Immature natural killer cell (primary cell): ENCODE data around the gene LPCAT1. TPM values are rescaled to one million over a fixed set of nuclear protein-coding genes. Genes with fewer than 3 reads are reported as not detected.

Source experiments
- DNase-seq, 3 donors: peaks; one replicate each; pipeline ENCODE4 v3.0.0; 2022; ENCODE audit warnings: mixed read lengths in 1 of 3
- H3K27ac Mint-ChIP-seq, 6 donors: one replicate each; pipeline ENCODE4 v1.8.0; 2020; ENCODE audit warnings: mixed read lengths in 6 of 6, mild to moderate bottlenecking in 5 of 6, inconsistent platforms in 4 of 6, moderate library complexity in 3 of 6
- H3K27me3 Mint-ChIP-seq, 3 donors: one replicate each; pipeline ENCODE4 v1.8.0; 2020 to 2021; ENCODE audit warnings: low read depth in 3 of 3, mild to moderate bottlenecking in 3 of 3, mixed read lengths in 3 of 3, moderate library complexity in 3 of 3, inconsistent platforms in 1 of 3
- H3K36me3 Mint-ChIP-seq, 3 donors: one replicate each; pipeline ENCODE4 v1.8.0; 2020; ENCODE audit warnings: mixed read lengths in 3 of 3, inconsistent platforms in 2 of 3, mild to moderate bottlenecking in 2 of 3
- H3K4me1 Mint-ChIP-seq, 2 donors: one replicate each; pipeline ENCODE4 v1.8.0; 2020; ENCODE audit warnings: inconsistent platforms in 2 of 2, mild to moderate bottlenecking in 2 of 2, mixed read lengths in 2 of 2, moderate library complexity in 1 of 2
- H3K4me3 Mint-ChIP-seq, 5 donors: one replicate each; pipeline ENCODE4 v1.8.0; 2020; ENCODE audit warnings: mild to moderate bottlenecking in 5 of 5, mixed read lengths in 5 of 5, inconsistent platforms in 3 of 5, moderate library complexity in 3 of 5
- H3K9me3 Mint-ChIP-seq, 6 donors: one replicate each; pipeline ENCODE4 v1.8.0; 2020; ENCODE audit warnings: mild to moderate bottlenecking in 6 of 6, mixed read lengths in 6 of 6, inconsistent platforms in 4 of 6, moderate library complexity in 3 of 6
- polyA plus RNA-seq, 3 donors: library from polyadenylated mRNA; unstranded; fragments of 300-500 nt; fragmentation: Illumina TruSeq; gene quantifications; one replicate each; pipeline ENCODE4 v1.2.3, GENCODE V29; 2021

The LPCAT1 gene
- polyA plus RNA-seq, 3 donors from 2014 or later, result 107 to 255 (median 144) TPM

GRCh38 chr5:1417586-1418225, 106.1 kb downstream of the LPCAT1 start:
- Mint-ChIP-seq H3K36me3 (no peaks in the 10 kb centered on the region), H3K4me3 (no peak overlapping the region), H3K27ac (no peak overlapping the region), H3K9me3 (no peaks in the 10 kb centered on the region), H3K27me3 (peaks cover 0 to 6% (median 4%) of the 10 kb centered on the region in 3 donors), H3K4me1 (no peaks in the 10 kb centered on the region)
- DNase-seq, result no peak

GRCh38 chr5:1416856-1417469, 106.8 kb downstream of the LPCAT1 start:
- H3K36me3 Mint-ChIP-seq, result no peaks in the 10 kb centered on the region
- no peak for DNase-seq
- no peak overlapping the region for H3K27ac Mint-ChIP-seq
- no peaks in the 10 kb centered on the region for H3K9me3 Mint-ChIP-seq
- H3K4me3 Mint-ChIP-seq, result no peak overlapping the region
- peaks cover 0 to 6% (median 5%) of the 10 kb centered on the region in 3 donors for H3K27me3 Mint-ChIP-seq
- no peaks in the 10 kb centered on the region for H3K4me1 Mint-ChIP-seq

GRCh38 chr5:1415626-1416360, 108.0 kb downstream of the LPCAT1 start:
- H3K27me3 Mint-ChIP-seq, result peaks cover 0 to 6% (median 4%) of the 10 kb centered on the region in 3 donors
- no peak overlapping the region for H3K4me3 Mint-ChIP-seq
- no peak for DNase-seq
- H3K4me1 Mint-ChIP-seq, result no peaks in the 10 kb centered on the region
- H3K36me3 Mint-ChIP-seq, result no peaks in the 10 kb centered on the region
- no peak overlapping the region for H3K27ac Mint-ChIP-seq
- no peaks in the 10 kb centered on the region for H3K9me3 Mint-ChIP-seq

GRCh38 chr5:1415059-1415425, 108.7 kb downstream of the LPCAT1 start:
- no peak for DNase-seq
- Mint-ChIP-seq H3K27me3 (peaks cover 1 to 6% (median 4%) of the 10 kb centered on the region in 3 donors), H3K4me3 (no peak overlapping the region), H3K9me3 (peaks cover 0 to 1% (median 0%) of the 10 kb centered on the region in 6 donors), H3K36me3 (no peaks in the 10 kb centered on the region), H3K4me1 (no peaks in the 10 kb centered on the region), H3K27ac (no peak overlapping the region)

- Mint-ChIP-seq H3K9me3 (peaks cover 0 to 1% (median 0%) of the 10 kb centered on the region in 6 donors), H3K27ac (no peak overlapping the region), H3K4me3 (no peak overlapping the region), H3K36me3 (no peaks in the 10 kb centered on the region), H3K4me1 (no peaks in the 10 kb centered on the region), H3K27me3 (peaks cover 2 to 6% (median 4%) of the 10 kb centered on the region in 3 donors)
- no peak for DNase-seq
Measured at GRCh38 chr5:1414311-1415058, 109.3 kb downstream of the LPCAT1 start.

- DNase-seq, result no peak
- no peak overlapping the region for H3K4me3 Mint-ChIP-seq
- peaks cover 2 to 5% (median 4%) of the 10 kb centered on the region in 3 donors for H3K27me3 Mint-ChIP-seq
- no peak overlapping the region for H3K27ac Mint-ChIP-seq
- H3K36me3 Mint-ChIP-seq, result no peaks in the 10 kb centered on the region
- H3K9me3 Mint-ChIP-seq, result peaks cover 0 to 1% (median 0%) of the 10 kb centered on the region in 6 donors
- no peaks in the 10 kb centered on the region for H3K4me1 Mint-ChIP-seq
Measured at GRCh38 chr5:1413611-1414241, 110.0 kb downstream of the LPCAT1 start.

GRCh38 chr5:1413211-1413610, 110.5 kb downstream of the LPCAT1 start:
- H3K27me3 Mint-ChIP-seq, result peaks cover 2 to 4% (median 4%) of the 10 kb centered on the region in 3 donors
- H3K4me1 Mint-ChIP-seq, result no peaks in the 10 kb centered on the region
- no peak overlapping the region for H3K4me3 Mint-ChIP-seq
- DNase-seq, result no peak
- no peaks in the 10 kb centered on the region for H3K36me3 Mint-ChIP-seq
- H3K27ac Mint-ChIP-seq, result no peak overlapping the region
- H3K9me3 Mint-ChIP-seq, result peaks cover 0 to 1% (median 0%) of the 10 kb centered on the region in 6 donors

- Mint-ChIP-seq H3K4me3 (no peak overlapping the region), H3K9me3 (peaks cover 0 to 1% (median 0%) of the 10 kb centered on the region in 6 donors), H3K36me3 (no peaks in the 10 kb centered on the region), H3K27me3 (peaks cover 2 to 4% (median 4%) of the 10 kb centered on the region in 3 donors), H3K27ac (no peak overlapping the region), H3K4me1 (no peaks in the 10 kb centered on the region)
- DNase-seq, result no peak
Measured at GRCh38 chr5:1412621-1413020, 111.1 kb downstream of the LPCAT1 start.

- Mint-ChIP-seq H3K9me3 (peaks cover 0 to 1% (median 0%) of the 10 kb centered on the region in 6 donors), H3K4me1 (no peaks in the 10 kb centered on the region), H3K27me3 (peaks cover 2 to 4% (median 4%) of the 10 kb centered on the region in 3 donors), H3K36me3 (no peaks in the 10 kb centered on the region), H3K4me3 (no peak overlapping the region), H3K27ac (no peak overlapping the region)
- DNase-seq, result no peak
Measured at GRCh38 chr5:1412163-1412562, 111.6 kb downstream of the LPCAT1 start.

Other genes starting within 250 kb of the LPCAT1 start
- not detected for gene TERT, start 228.9 kb downstream of the LPCAT1 start, polyA plus RNA-seq
- gene CLPTM1L, start 178.9 kb downstream of the LPCAT1 start, polyA plus RNA-seq, result 10 to 100 TPM; 25.9 to 61.6 (median 35.7) TPM
- gene SLC6A3, start 78.5 kb downstream of the LPCAT1 start, polyA plus RNA-seq, result not detected